LNCaP clone FGC (cell line): ENCODE results near the gene SERINC5.
"Not testable (repeated sequence)": the region's sequence is repeated elsewhere in the genome, so short reads cannot be mapped to it uniquely, and the experiment has no call there.

Experiments
- DNase-seq: peaks from one replicate; pipeline ENCODE4 v3.0.0-alpha.2; 2011; ENCODE audit warnings: low read depth
- H3K4me3 ChIP-seq: 2 replicates; pipeline ENCODE4 v1.5.1; 2011; ENCODE audit warnings: mild to moderate bottlenecking, low read depth, low read length, control low read depth
- CTCF ChIP-seq: IDR thresholded peaks from 2 replicates; pipeline ENCODE4 v1.5.1; 2012; ENCODE audit warnings: mild to moderate bottlenecking; ENCODE audit not compliant: control insufficient read depth, insufficient read depth; ENCODE audit errors: extremely low read depth

The SERINC5 gene

GRCh38 chr5:80142996-80143395 lies 112.9 kb downstream of the SERINC5 start:
- TF ChIP-seq CTCF: no peak
- no peak for DNase-seq
- no peak overlapping the region for H3K4me3 ChIP-seq

GRCh38 chr5:80141681-80142080 lies 114.2 kb downstream of the SERINC5 start:
- no peak for DNase-seq
- TF ChIP-seq CTCF: no peak
- no peak overlapping the region for H3K4me3 ChIP-seq

- H3K4me3 ChIP-seq: no peak overlapping the region
- TF ChIP-seq CTCF: no peak
Observed at GRCh38 chr5:80141147-80141671, 114.6 kb downstream of the SERINC5 start.

GRCh38 chr5:80140496-80140895 lies 115.4 kb downstream of the SERINC5 start:
- no peak for TF ChIP-seq CTCF
- no peak for DNase-seq
- no peak overlapping the region for H3K4me3 ChIP-seq

More at GRCh38 chr5:80141147-80141671, 114.6 kb downstream of the SERINC5 start:
- DNase-seq: no peak

GRCh38 chr5:80139466-80139972 lies 116.3 kb downstream of the SERINC5 start:
- DNase-seq: no peak
- H3K4me3 ChIP-seq: no peak overlapping the region
- no peak for TF ChIP-seq CTCF

- no peak overlapping the region for H3K4me3 ChIP-seq
- DNase-seq: no peak
- TF ChIP-seq CTCF: no peak
Observed at GRCh38 chr5:80138486-80138885, 117.4 kb downstream of the SERINC5 start.

- not testable (repeated sequence) for DNase-seq, H3K4me3 ChIP-seq
Observed at GRCh38 chr5:80136798-80137197, 119.0 kb downstream of the SERINC5 start.
